Measurements from ENCODE around the gene MATR3. TPM values are rescaled to one million over a fixed set of nuclear protein-coding genes. Genes with fewer than 3 reads are reported as not detected.
A peak's percentile ranks its signal among the peaks of the same experiment; 100 is the strongest.

The MATR3 gene
- total RNA-seq, 1 experiment from 2014 or later = 267 TPM

DNA sequence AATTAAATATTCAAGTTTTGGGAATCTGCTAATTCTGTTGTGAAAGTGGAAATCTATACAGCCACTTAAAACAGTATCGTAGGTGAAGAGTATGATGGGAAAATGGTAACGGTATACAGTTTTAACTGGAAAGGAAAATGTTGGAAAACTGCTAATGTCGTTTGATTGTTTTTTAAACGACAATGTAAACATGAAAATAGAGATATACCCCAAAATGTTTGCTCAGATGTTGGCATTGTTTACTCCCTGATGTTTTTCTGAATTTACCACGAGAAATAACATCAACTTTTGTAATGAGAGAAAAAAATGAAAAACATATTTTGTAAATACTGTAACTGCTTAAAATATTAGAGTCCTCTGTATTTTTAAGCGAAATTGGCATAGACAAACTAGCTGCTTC, 2.7 kb downstream of the MATR3 start:
- H2AFZ ChIP-seq (ENCODE audit: low read length) = no peak overlapping the region
- TF ChIP-seq, protein P1, sequence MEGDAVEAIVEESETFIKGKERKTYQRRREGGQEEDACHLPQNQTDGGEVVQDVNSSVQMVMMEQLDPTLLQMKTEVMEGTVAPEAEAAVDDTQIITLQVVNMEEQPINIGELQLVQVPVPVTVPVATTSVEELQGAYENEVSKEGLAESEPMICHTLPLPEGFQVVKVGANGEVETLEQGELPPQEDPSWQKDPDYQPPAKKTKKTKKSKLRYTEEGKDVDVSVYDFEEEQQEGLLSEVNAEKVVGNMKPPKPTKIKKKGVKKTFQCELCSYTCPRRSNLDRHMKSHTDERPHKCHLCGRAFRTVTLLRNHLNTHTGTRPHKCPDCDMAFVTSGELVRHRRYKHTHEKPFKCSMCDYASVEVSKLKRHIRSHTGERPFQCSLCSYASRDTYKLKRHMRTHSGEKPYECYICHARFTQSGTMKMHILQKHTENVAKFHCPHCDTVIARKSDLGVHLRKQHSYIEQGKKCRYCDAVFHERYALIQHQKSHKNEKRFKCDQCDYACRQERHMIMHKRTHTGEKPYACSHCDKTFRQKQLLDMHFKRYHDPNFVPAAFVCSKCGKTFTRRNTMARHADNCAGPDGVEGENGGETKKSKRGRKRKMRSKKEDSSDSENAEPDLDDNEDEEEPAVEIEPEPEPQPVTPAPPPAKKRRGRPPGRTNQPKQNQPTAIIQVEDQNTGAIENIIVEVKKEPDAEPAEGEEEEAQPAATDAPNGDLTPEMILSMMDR (conservative IDR thresholded peaks at IDR 0.05) = no peak
- H3K14ac ChIP-seq (ENCODE audit: insufficient read depth, low read length) = no peak overlapping the region
- no peak overlapping the region for H2BK5ac ChIP-seq (ENCODE audit: insufficient read length, low read length)
- H3K18ac ChIP-seq (ENCODE audit: insufficient read length, low read depth, low read length) = no peak overlapping the region
- Mint-ChIP-seq H3K27ac (peak overlapping the region in 1 of 3 experiments; percentile 99; a peak in 1 of 7 replicates), H3K27me3 (ENCODE audit: low read depth) (no peaks in the 10 kb centered on the region), H3K36me3 (ENCODE audit: insufficient read depth in 1 of 3, low read depth in 3 of 3) (peaks cover 21 to 27% (median 25%) of the 10 kb centered on the region in 3 experiments), H3K9me3 (peaks cover 3% of the 10 kb centered on the region in 2 experiments; a peak in 1 of 5 replicates), H3K4me1 (peaks cover 40 to 52% of the 10 kb centered on the region in 2 experiments), H3K4me3 (peak overlapping the region; percentile 73 to 98)
- H2AK5ac ChIP-seq (ENCODE audit: insufficient read length, low read length) = no peak overlapping the region
- no peak overlapping the region for H3K23ac ChIP-seq (ENCODE audit: insufficient read length, low read depth, low read length)
- no peak overlapping the region for H3T11ph ChIP-seq (ENCODE audit: low read length)
- H3K56ac ChIP-seq (ENCODE audit: insufficient read length, low read depth, low read length) = no peak overlapping the region
- no peaks in the 10 kb centered on the region for H3K27me3 ChIP-seq (ENCODE audit: insufficient read depth, low read length)
- no peaks in the 10 kb centered on the region for H3K23me2 ChIP-seq (ENCODE audit: insufficient read length, low read depth, low read length, poor library complexity, severe bottlenecking)
- WGBS (ENCODE audit: extremely low coverage, insufficient read length, low lambda C conversion rate) = 100% methylated on average over 1 of the region's 6 CpGs
- H3K4me1 ChIP-seq (ENCODE audit: insufficient read depth, low read length) = no peaks in the 10 kb centered on the region; the same call in 1 of the 2 replicates
- H3K27ac ChIP-seq (ENCODE audit: insufficient read length, low read depth, low read length) = no peak overlapping the region
- H3K79me1 ChIP-seq (ENCODE audit: insufficient read depth, low read depth, low read length, poor library complexity, severe bottlenecking) = no peaks in the 10 kb centered on the region
- no peak overlapping the region for H4K8ac ChIP-seq (replicated peaks; ENCODE audit: insufficient read length, low read depth, low read length)
- no peak overlapping the region for H4K5ac ChIP-seq (ENCODE audit: insufficient read length, low read depth, low read length)
- no peak overlapping the region for H4K91ac ChIP-seq (ENCODE audit: insufficient read length, low read depth, low read length)
- H2BK120ac ChIP-seq (ENCODE audit: low read depth, low read length, poor library complexity, severe bottlenecking) = no peak overlapping the region
- DNase-seq = no peak
- no peaks in the 10 kb centered on the region for H4K20me1 ChIP-seq (ENCODE audit: control insufficient read depth, insufficient read depth, insufficient read length)
- H3K9ac ChIP-seq (ENCODE audit: extremely low read depth, insufficient read length, low read length) = no peak overlapping the region
- H2BK12ac ChIP-seq (ENCODE audit: insufficient read length, low read depth, low read length) = no peak overlapping the region
- H2BK15ac ChIP-seq (ENCODE audit: low read depth, low read length) = no peak overlapping the region
- no peak overlapping the region for H2BK20ac ChIP-seq (ENCODE audit: low read depth, low read length, poor library complexity, severe bottlenecking)
- H3K9me3 ChIP-seq (ENCODE audit: control insufficient read depth, low read depth, low read length) = no peaks in the 10 kb centered on the region
- no peak overlapping the region for H3K4ac ChIP-seq (ENCODE audit: low read depth, low read length)
- H3K4me2 ChIP-seq (ENCODE audit: insufficient read depth, insufficient read length, low read length) = peak overlapping the region; percentile 75
- peaks cover 68% of the 10 kb centered on the region for H3K79me2 ChIP-seq (ENCODE audit: insufficient read depth, low read length)

Measured in H9 (cell line).